ENCODE measurements around the gene SOX5. TPM values are rescaled to one million over a fixed set of nuclear protein-coding genes. Genes with fewer than 3 reads are reported as not detected.

Gene SOX5
- total and polyA plus RNA-seq, 9 of the 15 experiments (the other 6 are each of a cell fraction or from before 2014, with no cell fraction given): 8.3 to 16.5 (median 11.9) TPM

DNA sequence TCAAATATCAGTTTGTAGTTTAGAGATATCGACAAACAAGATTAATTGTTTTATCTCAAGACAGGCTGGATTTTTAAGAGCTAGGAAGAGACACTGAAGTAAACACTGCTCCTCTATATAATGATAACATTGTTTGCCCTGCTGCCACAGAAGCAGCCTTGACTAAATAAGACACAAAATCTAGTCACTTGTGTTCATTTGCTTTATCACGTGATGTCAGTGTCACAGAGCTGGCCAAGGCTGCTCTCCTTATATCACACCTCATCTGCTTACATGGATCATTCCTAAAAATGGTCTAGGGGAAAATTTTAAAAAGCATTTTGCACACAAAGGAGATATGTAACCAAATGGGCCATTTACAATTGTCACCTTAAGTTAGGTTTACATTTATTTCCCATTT lies 64.1 kb downstream of the SOX5 start (continued):
- TF ChIP-seq FOXK2 (conservative IDR thresholded peaks at IDR 0.05 in 1 of 2, IDR thresholded peaks at IDR 0.05 in 1 of 2; ENCODE audit: low read depth in 2 of 2) (0 out of 4 replicates have a peak, but pooled peaks of 1 of the 2 experiments have one; percentile 26), ZNF239 (CRISPR knock-in tag; IDR thresholded peaks at IDR 0.05) (no peak), ESRRB (CRISPR knock-in tag; IDR thresholded peaks at IDR 0.05; ENCODE audit: borderline replicate concordance) (no peak), BACH1 (tag; IDR thresholded peaks at IDR 0.05) (no peak), ZBED1 (IDR thresholded peaks at IDR 0.05) (no peak), BHLHE40 (IDR thresholded peaks at IDR 0.05; ENCODE audit: low read length) (0 out of 2 replicates have a peak, but pooled peaks have one; percentile 44), ZBTB8A (IDR thresholded peaks at IDR 0.05; ENCODE audit: partially characterized antibody) (no peak), KDM4B (IDR thresholded peaks at IDR 0.05; ENCODE audit: borderline replicate concordance in 2 of 2, low read depth in 1 of 2) (no peak), SOX6 (IDR thresholded peaks at IDR 0.05) (0 out of 2 replicates have a peak, but pooled peaks have one; percentile 20), TEAD4 (IDR thresholded peaks at IDR 0.05; ENCODE audit: low read length) (no peak), TEAD4 (CRISPR knock-in tag; IDR thresholded peaks at IDR 0.05; ENCODE audit: borderline replicate concordance) (no peak), ID3 (CRISPR knock-in tag; IDR thresholded peaks at IDR 0.05) (no peak), ID3 (tag; IDR thresholded peaks at IDR 0.05) (no peak), USF2 (CRISPR knock-in tag; IDR thresholded peaks at IDR 0.05) (peak; percentile 60; the same call in 1 of the 2 replicates)
- TF ChIP-seq, protein P1, sequence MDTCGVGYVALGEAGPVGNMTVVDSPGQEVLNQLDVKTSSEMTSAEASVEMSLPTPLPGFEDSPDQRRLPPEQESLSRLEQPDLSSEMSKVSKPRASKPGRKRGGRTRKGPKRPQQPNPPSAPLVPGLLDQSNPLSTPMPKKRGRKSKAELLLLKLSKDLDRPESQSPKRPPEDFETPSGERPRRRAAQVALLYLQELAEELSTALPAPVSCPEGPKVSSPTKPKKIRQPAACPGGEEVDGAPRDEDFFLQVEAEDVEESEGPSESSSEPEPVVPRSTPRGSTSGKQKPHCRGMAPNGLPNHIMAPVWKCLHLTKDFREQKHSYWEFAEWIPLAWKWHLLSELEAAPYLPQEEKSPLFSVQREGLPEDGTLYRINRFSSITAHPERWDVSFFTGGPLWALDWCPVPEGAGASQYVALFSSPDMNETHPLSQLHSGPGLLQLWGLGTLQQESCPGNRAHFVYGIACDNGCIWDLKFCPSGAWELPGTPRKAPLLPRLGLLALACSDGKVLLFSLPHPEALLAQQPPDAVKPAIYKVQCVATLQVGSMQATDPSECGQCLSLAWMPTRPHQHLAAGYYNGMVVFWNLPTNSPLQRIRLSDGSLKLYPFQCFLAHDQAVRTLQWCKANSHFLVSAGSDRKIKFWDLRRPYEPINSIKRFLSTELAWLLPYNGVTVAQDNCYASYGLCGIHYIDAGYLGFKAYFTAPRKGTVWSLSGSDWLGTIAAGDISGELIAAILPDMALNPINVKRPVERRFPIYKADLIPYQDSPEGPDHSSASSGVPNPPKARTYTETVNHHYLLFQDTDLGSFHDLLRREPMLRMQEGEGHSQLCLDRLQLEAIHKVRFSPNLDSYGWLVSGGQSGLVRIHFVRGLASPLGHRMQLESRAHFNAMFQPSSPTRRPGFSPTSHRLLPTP (IDR thresholded peaks at IDR 0.05; ENCODE audit: borderline replicate concordance, extremely low read depth, insufficient read length): no peak
- TF ChIP-seq, protein P2, sequence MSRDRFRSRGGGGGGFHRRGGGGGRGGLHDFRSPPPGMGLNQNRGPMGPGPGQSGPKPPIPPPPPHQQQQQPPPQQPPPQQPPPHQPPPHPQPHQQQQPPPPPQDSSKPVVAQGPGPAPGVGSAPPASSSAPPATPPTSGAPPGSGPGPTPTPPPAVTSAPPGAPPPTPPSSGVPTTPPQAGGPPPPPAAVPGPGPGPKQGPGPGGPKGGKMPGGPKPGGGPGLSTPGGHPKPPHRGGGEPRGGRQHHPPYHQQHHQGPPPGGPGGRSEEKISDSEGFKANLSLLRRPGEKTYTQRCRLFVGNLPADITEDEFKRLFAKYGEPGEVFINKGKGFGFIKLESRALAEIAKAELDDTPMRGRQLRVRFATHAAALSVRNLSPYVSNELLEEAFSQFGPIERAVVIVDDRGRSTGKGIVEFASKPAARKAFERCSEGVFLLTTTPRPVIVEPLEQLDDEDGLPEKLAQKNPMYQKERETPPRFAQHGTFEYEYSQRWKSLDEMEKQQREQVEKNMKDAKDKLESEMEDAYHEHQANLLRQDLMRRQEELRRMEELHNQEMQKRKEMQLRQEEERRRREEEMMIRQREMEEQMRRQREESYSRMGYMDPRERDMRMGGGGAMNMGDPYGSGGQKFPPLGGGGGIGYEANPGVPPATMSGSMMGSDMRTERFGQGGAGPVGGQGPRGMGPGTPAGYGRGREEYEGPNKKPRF (IDR thresholded peaks at IDR 0.05; ENCODE audit: low read depth, low read length): no peak
- TF ChIP-seq, protein P3, sequence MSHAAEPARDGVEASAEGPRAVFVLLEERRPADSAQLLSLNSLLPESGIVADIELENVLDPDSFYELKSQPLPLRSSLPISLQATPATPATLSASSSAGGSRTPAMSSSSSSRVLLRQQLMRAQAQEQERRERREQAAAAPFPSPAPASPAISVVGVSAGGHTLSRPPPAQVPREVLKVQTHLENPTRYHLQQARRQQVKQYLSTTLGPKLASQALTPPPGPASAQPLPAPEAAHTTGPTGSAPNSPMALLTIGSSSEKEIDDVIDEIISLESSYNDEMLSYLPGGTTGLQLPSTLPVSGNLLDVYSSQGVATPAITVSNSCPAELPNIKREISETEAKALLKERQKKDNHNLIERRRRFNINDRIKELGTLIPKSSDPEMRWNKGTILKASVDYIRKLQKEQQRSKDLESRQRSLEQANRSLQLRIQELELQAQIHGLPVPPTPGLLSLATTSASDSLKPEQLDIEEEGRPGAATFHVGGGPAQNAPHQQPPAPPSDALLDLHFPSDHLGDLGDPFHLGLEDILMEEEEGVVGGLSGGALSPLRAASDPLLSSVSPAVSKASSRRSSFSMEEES (CRISPR knock-in tag; IDR thresholded peaks at IDR 0.05): peak; percentile 96
- TF ChIP-seq, protein P4, sequence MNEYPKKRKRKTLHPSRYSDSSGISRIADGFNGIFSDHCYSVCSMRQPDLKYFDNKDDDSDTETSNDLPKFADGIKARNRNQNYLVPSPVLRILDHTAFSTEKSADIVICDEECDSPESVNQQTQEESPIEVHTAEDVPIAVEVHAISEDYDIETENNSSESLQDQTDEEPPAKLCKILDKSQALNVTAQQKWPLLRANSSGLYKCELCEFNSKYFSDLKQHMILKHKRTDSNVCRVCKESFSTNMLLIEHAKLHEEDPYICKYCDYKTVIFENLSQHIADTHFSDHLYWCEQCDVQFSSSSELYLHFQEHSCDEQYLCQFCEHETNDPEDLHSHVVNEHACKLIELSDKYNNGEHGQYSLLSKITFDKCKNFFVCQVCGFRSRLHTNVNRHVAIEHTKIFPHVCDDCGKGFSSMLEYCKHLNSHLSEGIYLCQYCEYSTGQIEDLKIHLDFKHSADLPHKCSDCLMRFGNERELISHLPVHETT (CRISPR knock-in tag; conservative IDR thresholded peaks at IDR 0.05 in 1 of 2, IDR thresholded peaks at IDR 0.05 in 1 of 2): no peak
